GM19043 (cell line): ENCODE data around the gene CTPS1.

Source experiments
- ATAC-seq: cut with Tn5 transposase; IDR thresholded peaks from one replicate; pipeline ENCODE4 v1.9.1; 2021; ENCODE audit warnings: low read depth; ENCODE audit not compliant: unreplicated experiment

The CTPS1 gene, protein sequence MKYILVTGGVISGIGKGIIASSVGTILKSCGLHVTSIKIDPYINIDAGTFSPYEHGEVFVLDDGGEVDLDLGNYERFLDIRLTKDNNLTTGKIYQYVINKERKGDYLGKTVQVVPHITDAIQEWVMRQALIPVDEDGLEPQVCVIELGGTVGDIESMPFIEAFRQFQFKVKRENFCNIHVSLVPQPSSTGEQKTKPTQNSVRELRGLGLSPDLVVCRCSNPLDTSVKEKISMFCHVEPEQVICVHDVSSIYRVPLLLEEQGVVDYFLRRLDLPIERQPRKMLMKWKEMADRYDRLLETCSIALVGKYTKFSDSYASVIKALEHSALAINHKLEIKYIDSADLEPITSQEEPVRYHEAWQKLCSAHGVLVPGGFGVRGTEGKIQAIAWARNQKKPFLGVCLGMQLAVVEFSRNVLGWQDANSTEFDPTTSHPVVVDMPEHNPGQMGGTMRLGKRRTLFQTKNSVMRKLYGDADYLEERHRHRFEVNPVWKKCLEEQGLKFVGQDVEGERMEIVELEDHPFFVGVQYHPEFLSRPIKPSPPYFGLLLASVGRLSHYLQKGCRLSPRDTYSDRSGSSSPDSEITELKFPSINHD

DNA sequence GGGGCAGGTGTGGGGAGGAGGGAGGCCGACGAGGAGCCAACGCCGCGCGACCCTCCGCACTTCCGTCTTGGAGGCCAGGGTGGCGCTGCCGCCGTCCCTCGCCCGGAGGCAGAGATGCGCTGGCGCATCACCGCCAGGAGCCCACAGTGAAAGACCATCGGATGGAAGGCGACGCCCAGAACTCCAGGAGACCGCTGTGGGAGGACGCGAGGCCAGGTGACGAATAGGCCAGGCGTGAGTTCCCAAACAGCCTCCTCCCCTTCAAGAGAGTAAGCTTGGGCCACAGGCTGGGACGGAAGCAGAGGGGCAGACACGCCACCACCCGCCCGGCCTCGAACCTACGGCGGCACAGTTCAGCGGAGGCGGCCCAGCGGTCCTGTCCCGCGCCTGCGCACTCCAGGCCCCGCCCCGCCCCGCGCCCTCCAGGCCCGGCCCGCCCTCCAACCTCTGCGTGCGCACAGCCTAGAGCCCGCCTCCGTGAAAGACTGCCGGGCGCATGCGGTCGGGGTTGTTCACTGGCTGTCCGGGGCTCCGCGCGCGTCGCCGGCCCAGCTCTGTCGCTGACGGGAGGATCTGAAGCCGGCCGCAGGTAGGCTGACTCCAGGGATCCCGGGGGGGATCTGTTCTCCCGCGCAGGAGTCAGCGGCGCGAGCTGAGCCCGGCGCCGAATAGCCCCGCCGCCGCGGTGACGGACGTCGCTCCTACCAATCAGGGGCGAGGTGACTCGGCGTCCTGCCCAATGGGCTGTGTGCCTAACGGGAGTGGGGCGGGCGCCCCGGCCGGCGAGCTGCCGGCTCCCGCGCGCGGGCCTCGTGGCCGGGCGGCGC is at the start of gene CTPS1:
TSS of gene CTPS1 (plus strand) at position 456 of the 827 bp plus-strand sequence. CDS start 3,595 bp downstream, outside the sequence.
- ATAC-seq: peak; percentile 86

DNA sequence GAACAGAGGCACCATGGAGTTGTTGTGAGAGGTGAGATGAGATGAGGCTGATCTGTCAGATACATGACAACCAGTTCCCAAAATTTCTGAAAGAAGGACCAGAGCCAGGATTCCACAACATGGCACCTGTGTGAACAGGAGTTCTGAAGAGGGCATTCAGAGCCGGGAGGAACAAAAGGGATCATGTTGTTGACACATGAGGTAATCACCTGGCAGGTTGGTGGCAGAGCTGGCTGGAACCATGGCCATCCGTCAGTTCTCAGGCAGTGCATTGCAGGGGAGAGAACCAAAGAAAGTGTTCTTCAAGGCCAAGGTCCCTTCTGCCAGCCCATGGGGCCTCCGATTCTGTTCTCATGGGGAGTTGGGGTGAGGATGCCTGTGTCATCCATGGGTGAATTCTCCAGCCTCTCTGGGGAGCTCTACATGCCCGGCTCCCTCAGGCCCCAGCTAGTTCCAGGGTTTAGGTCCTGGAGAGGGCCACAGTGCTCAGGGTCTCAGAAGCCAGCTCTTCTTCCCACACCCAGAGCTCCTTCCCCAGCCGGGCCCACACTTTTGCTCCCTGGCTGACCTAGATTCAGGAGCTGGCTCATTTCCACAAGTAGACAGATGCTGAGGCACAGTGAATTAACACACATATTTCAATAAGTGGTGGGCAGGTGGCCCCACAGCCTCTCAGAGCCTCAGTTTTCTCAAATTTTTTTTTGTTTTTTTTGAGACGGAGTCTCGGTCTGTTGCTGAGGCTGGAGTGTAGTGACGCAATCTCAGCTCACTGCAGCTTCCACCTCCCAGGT is 49.1 kb upstream of the CTPS1 start:
- no peak for ATAC-seq

GRCh38 chr1:40931601-40932000 is 47.9 kb upstream of the CTPS1 start:
- no peak for ATAC-seq

DNA sequence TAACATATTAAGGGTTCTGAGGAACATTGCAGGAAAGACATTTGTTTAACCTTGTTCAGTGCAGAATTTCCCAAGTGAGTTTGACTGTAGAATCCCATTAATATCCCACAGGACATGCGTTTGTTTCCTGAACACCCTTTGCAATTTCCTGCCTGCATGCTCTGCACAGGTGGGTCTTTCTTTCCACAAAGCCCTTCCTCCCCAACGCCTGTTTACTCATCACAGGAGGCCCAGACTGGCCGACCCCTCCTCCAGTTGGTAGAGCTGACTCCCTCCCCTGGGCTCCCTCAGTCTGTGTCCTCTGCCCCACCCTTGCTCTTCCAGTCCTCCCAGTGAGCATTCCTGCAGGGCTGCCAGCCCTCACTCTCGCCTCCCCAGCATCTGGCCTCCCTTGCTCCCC is 47.5 kb upstream of the CTPS1 start:
- ATAC-seq: no peak

- no peak for ATAC-seq
Measured at GRCh38 chr1:40936931-40937339, 42.6 kb upstream of the CTPS1 start.

DNA sequence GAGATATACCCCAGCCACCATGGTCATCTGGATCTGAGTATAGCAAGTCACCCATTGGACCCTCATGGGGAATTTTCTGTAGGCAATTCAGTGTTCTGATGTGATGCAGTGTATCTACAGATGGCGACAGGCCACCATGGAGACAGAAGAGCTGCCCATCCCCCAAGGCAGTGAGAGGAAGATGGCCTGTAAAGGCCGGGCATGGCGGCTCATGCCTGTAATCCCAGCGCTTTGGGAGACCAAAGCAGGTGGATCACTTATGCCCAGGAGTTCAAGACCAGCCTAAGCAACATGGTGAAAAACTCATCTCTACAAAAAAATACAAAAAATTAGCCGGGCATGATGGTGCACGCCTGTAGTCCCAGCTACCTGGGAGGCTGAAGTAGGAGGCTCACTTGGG is 41.1 kb upstream of the CTPS1 start:
- no peak for ATAC-seq

DNA sequence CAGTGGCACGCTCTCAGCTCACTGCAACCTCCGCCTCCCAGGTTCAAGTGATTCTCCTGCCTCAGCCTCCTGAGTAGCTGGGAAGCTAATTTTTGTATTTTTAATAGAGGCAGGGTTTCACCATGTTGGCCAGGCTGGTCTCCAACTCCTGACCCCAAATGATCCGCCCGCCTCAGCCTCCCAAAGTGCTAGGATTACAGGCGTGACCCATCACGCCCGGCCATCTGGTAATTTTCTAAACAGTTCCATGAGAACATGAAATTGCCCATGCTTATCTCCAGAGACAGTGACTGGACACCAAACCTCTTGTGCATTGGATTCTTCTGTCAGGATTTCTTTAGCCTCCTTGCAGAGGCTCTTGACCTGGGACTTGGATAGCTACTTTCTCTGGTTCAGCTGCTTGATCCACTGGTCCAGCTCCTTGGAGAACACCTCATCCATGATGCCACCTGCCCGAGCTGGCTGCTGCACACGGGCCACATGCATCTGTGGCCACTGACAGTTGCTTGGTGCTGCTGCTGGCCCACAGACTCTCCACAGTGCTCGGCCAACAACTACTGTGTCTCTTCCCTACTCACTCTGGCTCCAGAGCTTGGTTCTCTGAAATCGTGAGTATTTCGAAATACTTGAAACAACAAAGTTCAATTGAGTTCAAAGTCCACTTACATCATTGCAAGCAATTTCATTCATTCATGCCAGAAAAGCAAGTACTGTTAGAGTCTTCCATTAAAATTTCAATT is 40.0 kb upstream of the CTPS1 start:
- ATAC-seq: no peak

DNA sequence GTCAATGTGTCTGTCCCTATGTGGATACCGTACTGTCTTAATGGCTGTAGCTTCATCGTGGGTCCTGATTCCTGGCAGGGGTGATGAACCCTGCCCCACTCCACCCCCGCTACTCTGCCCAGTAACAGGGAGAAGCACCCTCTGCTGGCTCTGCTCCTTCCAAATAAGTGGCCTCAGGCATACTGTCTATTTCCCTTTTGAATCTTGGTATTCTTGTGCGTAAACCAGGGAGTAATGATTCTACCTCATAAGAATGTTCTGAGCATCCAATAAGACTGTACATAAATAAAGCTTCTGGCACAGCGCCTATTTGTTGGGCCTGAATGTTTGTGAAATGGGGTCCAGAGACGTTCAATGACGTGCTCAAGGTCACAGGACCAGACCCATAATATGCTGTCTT is 35.2 kb upstream of the CTPS1 start:
- no peak for ATAC-seq

GRCh38 chr1:40944841-40945430 is 34.6 kb upstream of the CTPS1 start:
- ATAC-seq: no peak

- ATAC-seq: no peak
Measured at GRCh38 chr1:40945491-40945973, 34.0 kb upstream of the CTPS1 start.

- no peak for ATAC-seq
Measured at GRCh38 chr1:40948741-40949443, 30.6 kb upstream of the CTPS1 start.

GRCh38 chr1:40949563-40949962 is 29.9 kb upstream of the CTPS1 start:
- ATAC-seq: no peak

GRCh38 chr1:40951943-40952743 is 27.4 kb upstream of the CTPS1 start:
- no peak for ATAC-seq

GRCh38 chr1:40952744-40953315 is 26.7 kb upstream of the CTPS1 start:
- ATAC-seq: no peak

DNA sequence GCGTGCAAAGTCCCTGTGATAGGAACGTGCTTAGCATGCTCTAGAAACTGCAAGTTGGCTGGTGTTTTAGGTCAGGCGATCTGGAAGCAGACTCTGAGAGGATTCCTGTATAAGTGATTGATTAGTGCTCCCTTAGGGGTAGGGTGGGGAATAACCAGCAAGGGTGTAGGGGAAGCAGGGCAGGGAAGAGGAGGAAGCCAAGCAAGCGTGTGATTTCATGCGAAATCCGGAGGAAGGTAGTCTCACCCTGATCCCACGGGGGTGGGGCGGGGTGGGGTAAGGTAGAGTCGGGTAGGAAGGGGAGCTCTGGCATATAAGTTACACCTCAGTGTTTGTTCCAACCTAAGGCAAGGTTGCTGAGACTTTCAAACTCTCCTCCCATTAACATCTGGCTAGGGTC is 24.9 kb upstream of the CTPS1 start:
- ATAC-seq: no peak

DNA sequence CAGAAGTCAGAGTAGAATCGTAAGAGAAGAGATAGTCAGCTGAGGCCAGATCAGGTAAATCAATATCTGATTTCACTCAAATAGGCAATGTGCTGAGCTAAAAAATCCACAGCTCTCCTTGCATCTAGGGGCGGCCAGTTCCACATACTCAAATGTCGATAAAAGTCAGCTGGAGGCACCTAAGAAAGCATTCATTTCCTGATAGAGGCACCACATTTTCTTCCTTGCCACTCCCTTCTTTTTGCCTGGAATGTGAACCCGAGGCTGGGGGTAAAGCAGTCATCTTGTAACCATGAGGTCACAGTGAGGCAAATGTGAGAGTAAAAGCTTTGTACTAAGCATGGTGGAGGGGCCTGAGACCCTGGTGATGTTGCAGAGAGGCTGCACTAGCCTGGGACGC is 24.2 kb upstream of the CTPS1 start:
- ATAC-seq: no peak

DNA sequence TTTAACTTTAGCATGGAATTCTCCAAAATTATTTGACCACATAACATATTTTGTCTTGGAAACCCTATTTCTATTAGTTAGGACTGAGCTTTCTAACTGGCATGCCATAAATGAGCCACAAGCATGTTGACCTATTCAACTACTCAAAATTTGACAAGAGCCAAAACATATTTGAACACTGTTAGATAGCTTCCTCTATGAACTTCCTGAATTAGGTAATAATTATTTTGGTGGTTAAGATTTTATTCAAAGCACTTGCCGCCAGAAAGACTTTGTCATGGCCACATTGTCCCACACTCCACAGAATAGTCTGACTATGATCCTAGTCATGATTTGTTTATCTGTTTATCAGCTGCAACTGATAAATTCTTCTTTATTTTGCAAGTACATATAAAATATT is 23.1 kb upstream of the CTPS1 start:
- ATAC-seq: no peak

- ATAC-seq: no peak
Measured at GRCh38 chr1:40958210-40958609, 21.3 kb upstream of the CTPS1 start.
